Activated T-helper 1 cell treated with Interleukin-2 at 50 U/mL for 16 hours (primary cell): ENCODE results near the gene AP1S1.
"Not testable (repeated sequence)": the region's sequence is repeated elsewhere in the genome, so short reads cannot be mapped to it uniquely, and the experiment has no call there.

Experiments
- DNase-seq: peaks from one replicate; pipeline ENCODE4 v3.0.0-alpha.2; 2020; ENCODE audit warnings: low read depth

The AP1S1 gene

GRCh38 chr7:101153969-101154692 is at the start of gene AP1S1:
AP1S1 (plus strand) TSS chr7:101154476; CDS start chr7:101154515, 39 bp downstream.
- DNase-seq = peak; percentile 83

GRCh38 chr7:101104799-101105198 is 49.5 kb upstream of the AP1S1 start:
- no peak for DNase-seq

- DNase-seq = not testable (repeated sequence)
Observed at GRCh38 chr7:101105248-101105647, 49.0 kb upstream of the AP1S1 start.

GRCh38 chr7:101106386-101106785 is 47.9 kb upstream of the AP1S1 start:
- DNase-seq = no peak

GRCh38 chr7:101108330-101108857 is 45.9 kb upstream of the AP1S1 start:
- no peak for DNase-seq

GRCh38 chr7:101108961-101109360 is 45.3 kb upstream of the AP1S1 start:
- DNase-seq = no peak

- DNase-seq = no peak
Observed at GRCh38 chr7:101109368-101109767, 44.9 kb upstream of the AP1S1 start.

- no peak for DNase-seq
Observed at GRCh38 chr7:101111261-101111660, 43.0 kb upstream of the AP1S1 start.

- DNase-seq = no peak
Observed at GRCh38 chr7:101112233-101112632, 42.0 kb upstream of the AP1S1 start.

GRCh38 chr7:101113140-101113539 is 41.1 kb upstream of the AP1S1 start:
- DNase-seq = not testable (repeated sequence)

- DNase-seq = no peak
Observed at GRCh38 chr7:101113836-101114235, 40.4 kb upstream of the AP1S1 start.

- DNase-seq = no peak
Observed at GRCh38 chr7:101114492-101114891, 39.8 kb upstream of the AP1S1 start.

GRCh38 chr7:101115215-101115614 is 39.1 kb upstream of the AP1S1 start:
- no peak for DNase-seq

GRCh38 chr7:101116898-101117297 is 37.4 kb upstream of the AP1S1 start:
- DNase-seq = no peak

GRCh38 chr7:101118856-101119255 is 35.4 kb upstream of the AP1S1 start:
- no peak for DNase-seq

GRCh38 chr7:101119876-101120275 is 34.4 kb upstream of the AP1S1 start:
- no peak for DNase-seq

GRCh38 chr7:101120315-101120714 is 34.0 kb upstream of the AP1S1 start:
- no peak for DNase-seq

GRCh38 chr7:101121631-101121990 is 32.7 kb upstream of the AP1S1 start:
- DNase-seq = not testable (repeated sequence)

GRCh38 chr7:101121991-101122932 is 32.0 kb upstream of the AP1S1 start:
- no peak for DNase-seq

GRCh38 chr7:101122933-101123702 is 31.2 kb upstream of the AP1S1 start:
- no peak for DNase-seq

- DNase-seq = no peak
Observed at GRCh38 chr7:101123703-101124068, 30.6 kb upstream of the AP1S1 start.

GRCh38 chr7:101124376-101125056 is 29.8 kb upstream of the AP1S1 start:
- no peak for DNase-seq
